Astrocyte of the spinal cord (primary cell): ENCODE measurements around the gene C1S.
A peak's percentile ranks its signal among the peaks of the same experiment; 100 is the strongest.
"Not testable (repeated sequence)": the region's sequence is repeated elsewhere in the genome, so short reads cannot be mapped to it uniquely, and the experiment has no call there.

ENCODE experiments used
- DNase-seq: peaks from one replicate; pipeline ENCODE4 v3.0.0; 2011; ENCODE audit warnings: low read depth, low spot score
- H3K4me3 ChIP-seq: 2 replicates; pipeline ENCODE4 v1.5.1; 2011; ENCODE audit warnings: low read depth, mild to moderate bottlenecking, low read length, moderate library complexity
- in situ Hi-C: cut with HindIII; loops from 2 replicates; pipeline ENCODE4 v1.10.0; 2017; ENCODE audit warnings: low sequenced_read_pairs
- TF ChIP-seq, protein P1 (sequence below): IDR thresholded peaks from 2 replicates; pipeline ENCODE4 v1.5.1; 2012; ENCODE audit warnings: low read depth, mild to moderate bottlenecking, low read length, inconsistent platforms

C1S gene

DNA sequence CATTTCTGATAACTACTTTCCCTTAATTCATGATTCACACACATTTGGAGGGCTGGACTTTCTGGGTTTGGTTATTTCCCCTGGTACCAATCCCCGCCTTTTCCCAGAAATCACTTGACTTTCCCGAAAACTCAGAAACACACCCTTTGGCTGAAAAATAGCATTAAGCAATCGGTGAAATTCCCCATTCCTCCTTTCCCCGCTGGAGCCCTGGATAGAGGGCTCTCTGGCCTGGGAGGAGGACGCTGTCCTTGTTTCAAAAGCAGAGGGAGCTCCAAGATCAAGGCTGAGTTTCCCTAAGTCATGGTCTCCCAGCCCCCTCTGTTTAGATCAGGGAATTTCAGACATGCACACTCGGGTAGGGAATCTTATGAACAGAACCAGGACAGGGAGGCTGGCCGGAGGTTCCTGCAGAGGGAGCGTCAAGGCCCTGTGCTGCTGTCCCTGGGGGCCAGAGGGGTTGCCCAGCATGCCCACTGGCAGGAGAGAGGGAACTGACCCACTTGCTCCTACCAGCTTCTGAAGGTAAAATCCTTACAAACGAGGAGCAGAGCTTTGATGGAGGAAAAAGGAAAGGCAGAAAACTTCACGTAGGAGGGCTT, at the start of gene C1S:
C1S (plus strand) TSS at position 366 of the 602 bp plus-strand sequence. CDS start 1,195 bp downstream, outside the sequence.
- H3K4me3 ChIP-seq = peak within 1 kb of the TSS; percentile 18
- in situ Hi-C loops = no loop called here
- TF ChIP-seq, protein P1, sequence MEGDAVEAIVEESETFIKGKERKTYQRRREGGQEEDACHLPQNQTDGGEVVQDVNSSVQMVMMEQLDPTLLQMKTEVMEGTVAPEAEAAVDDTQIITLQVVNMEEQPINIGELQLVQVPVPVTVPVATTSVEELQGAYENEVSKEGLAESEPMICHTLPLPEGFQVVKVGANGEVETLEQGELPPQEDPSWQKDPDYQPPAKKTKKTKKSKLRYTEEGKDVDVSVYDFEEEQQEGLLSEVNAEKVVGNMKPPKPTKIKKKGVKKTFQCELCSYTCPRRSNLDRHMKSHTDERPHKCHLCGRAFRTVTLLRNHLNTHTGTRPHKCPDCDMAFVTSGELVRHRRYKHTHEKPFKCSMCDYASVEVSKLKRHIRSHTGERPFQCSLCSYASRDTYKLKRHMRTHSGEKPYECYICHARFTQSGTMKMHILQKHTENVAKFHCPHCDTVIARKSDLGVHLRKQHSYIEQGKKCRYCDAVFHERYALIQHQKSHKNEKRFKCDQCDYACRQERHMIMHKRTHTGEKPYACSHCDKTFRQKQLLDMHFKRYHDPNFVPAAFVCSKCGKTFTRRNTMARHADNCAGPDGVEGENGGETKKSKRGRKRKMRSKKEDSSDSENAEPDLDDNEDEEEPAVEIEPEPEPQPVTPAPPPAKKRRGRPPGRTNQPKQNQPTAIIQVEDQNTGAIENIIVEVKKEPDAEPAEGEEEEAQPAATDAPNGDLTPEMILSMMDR = peak; percentile 79
- DNase-seq = peak; percentile 88

- in situ Hi-C loops, H3K4me3 ChIP-seq, DNase-seq: not testable (repeated sequence)
Observed at GRCh38 chr12:7011398-7011797, 49.1 kb upstream of the C1S start.

DNA sequence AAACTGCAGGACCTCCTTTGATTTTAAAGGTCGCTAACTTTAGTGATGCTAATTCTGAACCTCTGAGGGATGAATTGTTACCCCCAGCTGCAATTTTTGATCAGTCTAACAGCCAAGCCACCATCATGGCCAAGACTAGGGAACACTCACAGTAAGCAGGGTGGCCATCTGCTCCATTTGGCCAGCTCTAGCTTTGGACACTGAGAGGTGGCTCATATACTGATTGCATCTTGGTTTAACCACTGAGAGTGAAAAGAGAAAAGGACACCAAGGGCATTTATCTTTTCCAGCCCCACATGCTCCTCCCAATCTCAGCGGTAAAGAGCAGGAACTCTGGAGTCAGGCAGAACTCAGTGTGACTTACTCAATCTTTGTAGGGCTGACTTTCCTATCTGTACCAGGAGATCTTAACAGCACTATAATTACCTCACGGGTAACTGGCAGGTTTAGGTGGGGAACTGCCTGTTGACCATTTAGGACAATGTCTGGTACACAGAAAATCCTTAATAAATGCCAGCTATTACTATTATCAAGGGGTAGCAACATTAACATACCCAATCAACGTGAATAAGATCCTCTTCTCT, 48.4 kb upstream of the C1S start:
- TF ChIP-seq, protein P1 = no peak
- H3K4me3 ChIP-seq = no peak overlapping the region
- in situ Hi-C loops = no loop called here
- no peak for DNase-seq

GRCh38 chr12:7013101-7013500, 47.4 kb upstream of the C1S start:
- in situ Hi-C loops = no loop called here
- TF ChIP-seq, protein P1 = no peak
- H3K4me3 ChIP-seq = no peak overlapping the region
- no peak for DNase-seq

DNA sequence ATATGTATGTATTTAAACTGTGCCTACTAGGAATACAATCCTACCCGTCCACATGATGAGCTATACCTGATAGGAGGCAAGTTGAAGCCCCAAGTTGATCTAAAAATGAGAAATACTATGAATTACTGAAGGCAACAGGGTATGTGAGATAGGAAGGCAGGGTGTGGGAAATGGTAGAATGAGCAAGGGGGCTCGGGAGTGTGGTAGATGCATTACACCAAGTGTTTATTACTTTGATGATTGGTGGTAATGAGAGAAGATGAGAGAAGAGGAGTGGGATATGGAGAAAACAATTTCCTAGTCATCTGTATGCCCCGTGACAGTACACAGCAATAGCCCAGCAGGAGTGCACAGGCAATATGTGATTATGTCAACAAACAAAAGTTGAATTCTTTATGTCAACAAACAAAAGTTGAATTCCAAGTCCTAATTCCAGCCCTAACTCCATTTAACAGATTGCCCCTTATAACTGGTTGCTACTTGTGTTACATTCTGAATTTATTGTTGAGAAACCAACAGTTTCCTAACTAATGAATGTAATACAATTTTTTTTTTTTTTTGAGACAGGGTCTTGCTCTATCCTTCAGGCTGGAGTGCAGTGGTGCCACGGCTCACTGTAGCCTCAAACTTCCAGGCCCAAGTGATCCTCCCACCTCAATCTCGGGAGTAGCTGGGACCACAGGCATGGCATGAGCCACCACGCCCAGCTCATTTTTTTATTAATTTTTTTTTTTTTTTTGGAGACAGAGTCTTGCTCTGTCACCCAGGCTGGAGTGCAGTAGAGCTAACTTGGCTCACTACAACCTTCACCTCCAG, 44.8 kb upstream of the C1S start:
- DNase-seq = peak; percentile 5
- H3K4me3 ChIP-seq = no peak overlapping the region
- in situ Hi-C loops = no loop called here
- TF ChIP-seq, protein P1 = no peak

DNA sequence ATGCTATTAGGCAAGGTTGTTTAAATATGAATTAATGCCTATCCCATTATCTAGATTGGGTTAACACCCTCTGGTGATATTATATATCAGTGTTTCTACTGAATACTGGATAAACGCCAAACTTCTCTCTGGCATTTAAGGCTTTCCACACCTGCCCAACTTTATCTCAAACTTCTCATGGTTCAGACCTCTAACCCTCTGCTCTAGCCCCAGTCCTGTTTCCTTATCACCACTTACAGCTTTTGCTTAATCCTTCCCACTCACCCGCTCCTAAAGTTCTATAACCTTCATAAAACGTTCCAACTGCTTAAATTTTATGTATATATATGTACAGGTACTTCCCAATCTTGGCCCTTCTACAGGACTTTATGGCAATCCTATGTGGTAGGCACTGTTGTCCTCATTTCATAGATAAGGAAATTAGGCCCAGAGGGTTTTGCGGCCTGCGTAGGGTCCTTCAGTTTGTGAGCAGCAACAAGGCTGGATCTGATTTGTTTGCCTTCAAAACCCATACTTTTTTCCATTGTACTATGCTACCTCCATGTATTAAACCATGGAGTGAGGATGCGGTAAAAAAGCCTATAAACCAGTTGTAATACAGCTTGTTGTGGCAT, 43.5 kb upstream of the C1S start:
- no peak for DNase-seq
- TF ChIP-seq, protein P1 = no peak
- peak overlapping the region; percentile 89 for H3K4me3 ChIP-seq
- in situ Hi-C loops = no loop called here
